SU-DHL-6 (cell line): ENCODE results near the gene PRKD1.

ENCODE experiments used
- H2AFZ ChIP-seq: fragments of 200-600 bp; sonication (generic); 2 replicates; pipeline ENCODE4 v1.6.1; 2014; ENCODE audit warnings: low read depth, mild to moderate bottlenecking, moderate library complexity, mixed read lengths, antibody characterized with exemption, low read length; ENCODE audit not compliant: severe bottlenecking
- H3F3A ChIP-seq: fragments of 200-600 bp; shearing (Covaris generic); 2 replicates; pipeline ENCODE4 v1.6.0; 2016; ENCODE audit warnings: antibody characterized with exemption, mild to moderate bottlenecking; ENCODE audit not compliant: insufficient read depth
- H3K27ac ChIP-seq: fragments of 200-600 bp; sonication (generic); 2 replicates; pipeline ENCODE4 v1.5.1; 2016; ENCODE audit warnings: low read depth, mild to moderate bottlenecking, low read length, moderate library complexity, mixed read lengths
- H3K27me3 ChIP-seq: fragments of 200-600 bp; sonication (generic), shearing (Covaris generic); 2 replicates; pipeline ENCODE4 v1.6.0; 2014; ENCODE audit warnings: mild to moderate bottlenecking, low read length
- H3K36me3 ChIP-seq: fragments of 200-600 bp; sonication (generic); 2 replicates; pipeline ENCODE4 v1.6.1; 2014; ENCODE audit warnings: mild to moderate bottlenecking, low read length, mixed read lengths
- H3K4me2 ChIP-seq: fragments of 300-600, 200-600 bp; shearing (Covaris generic), sonication (generic); 2 replicates; pipeline ENCODE4 v1.6.0; 2014; ENCODE audit warnings: low read length, low read depth, mild to moderate bottlenecking; ENCODE audit not compliant: poor library complexity, severe bottlenecking
- H3K4me3 ChIP-seq: fragments of 200-600 bp; sonication (generic); 2 replicates; pipeline ENCODE4 v1.5.1; 2014; ENCODE audit warnings: antibody characterized with exemption, low read length, mild to moderate bottlenecking, mixed read lengths; ENCODE audit not compliant: insufficient read depth, poor library complexity, severe bottlenecking
- H3K79me2 ChIP-seq: fragments of 200-600 bp; sonication (generic); 2 replicates; pipeline ENCODE4 v1.6.1; 2014; ENCODE audit warnings: mild to moderate bottlenecking, low read length, moderate library complexity; ENCODE audit not compliant: insufficient read depth
- H3K9ac ChIP-seq: fragments of 200-600 bp; sonication (generic); 2 replicates; pipeline ENCODE4 v1.7.0; 2014; ENCODE audit warnings: mild to moderate bottlenecking, low read length
- H3K9me2 ChIP-seq: fragments of 200-600 bp; sonication (generic); replicated peaks from 2 replicates; pipeline ENCODE4 v1.6.1; 2014; ENCODE audit warnings: low read length; ENCODE audit not compliant: insufficient read depth
- H3K9me3 ChIP-seq: fragments of 200-600 bp; sonication (generic); 2 replicates; pipeline ENCODE4 v1.6.1; 2014; ENCODE audit warnings: low read length, mixed read lengths; ENCODE audit not compliant: insufficient read depth
- H4K20me1 ChIP-seq: fragments of 200-600 bp; sonication (generic); 2 replicates; pipeline ENCODE4 v1.6.1; 2014; ENCODE audit warnings: low read depth, mild to moderate bottlenecking, antibody characterized with exemption, low read length, moderate library complexity, mixed read lengths
- CTCF ChIP-seq: fragments of 200-600 bp; sonication (generic); IDR thresholded peaks from one replicate; pipeline ENCODE4 v1.5.1; 2017; ENCODE audit warnings: antibody characterized with exemption, mild to moderate bottlenecking, low read length, moderate library complexity; ENCODE audit not compliant: insufficient read depth, poor library complexity, severe bottlenecking
- EZH2phosphoT487 ChIP-seq: fragments of 200-600 bp; sonication (generic), shearing (Covaris generic); conservative IDR thresholded peaks from 2 replicates; pipeline ENCODE4 v1.6.1; 2018; ENCODE audit warnings: mild to moderate bottlenecking, antibody characterized with exemption, low read length, moderate library complexity, mixed read lengths

The PRKD1 gene

GRCh38 chr14:29900609-29901350 lies 26.9 kb downstream of the PRKD1 start:
- H3K27me3 ChIP-seq, result no peaks in the 10 kb centered on the region
- H3K4me2 ChIP-seq, result no peak overlapping the region
- H3K36me3 ChIP-seq, result no peaks in the 10 kb centered on the region
- H3K27ac ChIP-seq, result no peak overlapping the region
- no peaks in the 10 kb centered on the region for H4K20me1 ChIP-seq
- no peaks in the 10 kb centered on the region for H3K79me2 ChIP-seq
- TF ChIP-seq CTCF, result no peak
- TF ChIP-seq EZH2phosphoT487, result no peak
- H3K9me2 ChIP-seq, result no peaks in the 10 kb centered on the region
- H3F3A ChIP-seq, result no peaks in the 10 kb centered on the region
- H3K9ac ChIP-seq, result no peak overlapping the region
- H2AFZ ChIP-seq, result no peak overlapping the region
- no peak overlapping the region for H3K4me3 ChIP-seq
- no peaks in the 10 kb centered on the region for H3K9me3 ChIP-seq

GRCh38 chr14:29898470-29898869 lies 29.2 kb downstream of the PRKD1 start:
- Histone ChIP-seq H3K9me2 (no peaks in the 10 kb centered on the region), H3K27me3 (no peaks in the 10 kb centered on the region), H3K4me3 (no peak overlapping the region), H3F3A (no peaks in the 10 kb centered on the region), H3K9me3 (no peaks in the 10 kb centered on the region), H3K27ac (no peak overlapping the region), H2AFZ (no peak overlapping the region), H4K20me1 (no peaks in the 10 kb centered on the region), H3K36me3 (no peaks in the 10 kb centered on the region), H3K4me2 (no peak overlapping the region), H3K9ac (no peak overlapping the region), H3K79me2 (no peaks in the 10 kb centered on the region)
- TF ChIP-seq CTCF (no peak), EZH2phosphoT487 (no peak)

- Histone ChIP-seq H3K9ac (no peak overlapping the region), H3K9me2 (no peaks in the 10 kb centered on the region), H3K9me3 (no peaks in the 10 kb centered on the region), H3K27ac (no peak overlapping the region), H3F3A (no peaks in the 10 kb centered on the region), H3K4me2 (no peak overlapping the region), H3K27me3 (no peaks in the 10 kb centered on the region), H3K4me3 (no peak overlapping the region), H3K36me3 (no peaks in the 10 kb centered on the region), H2AFZ (no peak overlapping the region), H3K79me2 (no peaks in the 10 kb centered on the region), H4K20me1 (no peaks in the 10 kb centered on the region)
- TF ChIP-seq EZH2phosphoT487 (no peak), CTCF (no peak)
These were observed 30.5 kb downstream of the PRKD1 start for GRCh38 chr14:29897181-29897580.
